ENCODE data around the gene ITGA2B.
"Not testable (repeated sequence)": the region's sequence is repeated elsewhere in the genome, so short reads cannot be mapped to it uniquely, and the experiment has no call there.

ITGA2B gene

DNA sequence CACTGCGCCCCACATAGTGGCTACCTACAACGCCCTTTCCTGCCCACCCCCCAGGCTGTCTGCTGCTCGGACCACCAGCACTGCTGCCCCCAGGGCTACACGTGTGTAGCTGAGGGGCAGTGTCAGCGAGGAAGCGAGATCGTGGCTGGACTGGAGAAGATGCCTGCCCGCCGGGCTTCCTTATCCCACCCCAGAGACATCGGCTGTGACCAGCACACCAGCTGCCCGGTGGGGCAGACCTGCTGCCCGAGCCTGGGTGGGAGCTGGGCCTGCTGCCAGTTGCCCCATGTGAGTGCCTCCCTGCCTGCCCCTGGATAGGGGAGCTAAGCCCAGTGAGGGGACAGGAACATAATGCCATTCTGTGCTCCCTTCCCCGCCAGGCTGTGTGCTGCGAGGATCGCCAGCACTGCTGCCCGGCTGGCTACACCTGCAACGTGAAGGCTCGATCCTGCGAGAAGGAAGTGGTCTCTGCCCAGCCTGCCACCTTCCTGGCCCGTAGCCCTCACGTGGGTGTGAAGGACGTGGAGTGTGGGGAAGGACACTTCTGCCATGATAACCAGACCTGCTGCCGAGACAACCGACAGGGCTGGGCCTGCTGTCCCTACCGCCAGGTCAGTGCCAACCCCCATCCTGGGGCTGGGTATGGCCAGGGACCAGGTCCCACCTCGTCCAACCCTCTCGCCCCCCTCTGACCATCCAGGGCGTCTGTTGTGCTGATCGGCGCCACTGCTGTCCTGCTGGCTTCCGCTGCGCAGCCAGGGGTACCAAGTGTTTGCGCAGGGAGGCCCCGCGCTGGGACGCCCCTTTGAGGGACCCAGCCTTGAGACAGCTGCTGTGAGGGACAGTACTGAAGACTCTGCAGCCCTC lies 37.3 kb downstream of the ITGA2B start:
- DNase-seq (ENCODE audit: low read depth in 2 of 2) = no peak

DNA sequence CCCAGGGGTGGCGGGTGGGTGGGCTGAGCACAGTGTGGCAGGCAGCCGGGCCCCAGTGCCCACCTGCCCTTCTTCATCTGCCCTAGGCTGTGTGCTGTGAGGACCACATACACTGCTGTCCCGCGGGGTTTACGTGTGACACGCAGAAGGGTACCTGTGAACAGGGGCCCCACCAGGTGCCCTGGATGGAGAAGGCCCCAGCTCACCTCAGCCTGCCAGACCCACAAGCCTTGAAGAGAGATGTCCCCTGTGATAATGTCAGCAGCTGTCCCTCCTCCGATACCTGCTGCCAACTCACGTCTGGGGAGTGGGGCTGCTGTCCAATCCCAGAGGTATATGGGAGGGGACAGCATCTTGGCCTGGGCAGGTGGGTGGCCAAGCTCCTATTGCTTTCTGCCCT lies 38.0 kb downstream of the ITGA2B start:
- no peak for DNase-seq (ENCODE audit: low read depth in 2 of 2)

DNA sequence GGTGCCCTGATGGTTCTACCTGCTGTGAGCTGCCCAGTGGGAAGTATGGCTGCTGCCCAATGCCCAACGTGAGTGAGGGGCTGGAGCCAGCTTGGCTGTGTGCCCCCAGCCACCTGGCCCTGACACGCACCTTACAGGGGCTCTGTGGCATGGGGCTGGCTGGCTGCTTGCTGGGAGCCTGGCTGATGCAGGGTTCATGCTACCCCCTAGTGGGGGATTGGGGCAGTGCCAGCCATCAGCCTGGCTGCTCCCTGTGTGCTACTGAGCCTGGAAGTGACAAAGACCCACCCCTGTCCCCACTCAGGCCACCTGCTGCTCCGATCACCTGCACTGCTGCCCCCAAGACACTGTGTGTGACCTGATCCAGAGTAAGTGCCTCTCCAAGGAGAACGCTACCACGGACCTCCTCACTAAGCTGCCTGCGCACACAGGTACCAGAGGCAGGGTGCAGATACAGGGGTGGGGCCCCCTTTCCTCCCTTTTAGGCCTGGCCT lies 38.7 kb downstream of the ITGA2B start:
- DNase-seq (ENCODE audit: low read depth in 2 of 2) = no peak

DNA sequence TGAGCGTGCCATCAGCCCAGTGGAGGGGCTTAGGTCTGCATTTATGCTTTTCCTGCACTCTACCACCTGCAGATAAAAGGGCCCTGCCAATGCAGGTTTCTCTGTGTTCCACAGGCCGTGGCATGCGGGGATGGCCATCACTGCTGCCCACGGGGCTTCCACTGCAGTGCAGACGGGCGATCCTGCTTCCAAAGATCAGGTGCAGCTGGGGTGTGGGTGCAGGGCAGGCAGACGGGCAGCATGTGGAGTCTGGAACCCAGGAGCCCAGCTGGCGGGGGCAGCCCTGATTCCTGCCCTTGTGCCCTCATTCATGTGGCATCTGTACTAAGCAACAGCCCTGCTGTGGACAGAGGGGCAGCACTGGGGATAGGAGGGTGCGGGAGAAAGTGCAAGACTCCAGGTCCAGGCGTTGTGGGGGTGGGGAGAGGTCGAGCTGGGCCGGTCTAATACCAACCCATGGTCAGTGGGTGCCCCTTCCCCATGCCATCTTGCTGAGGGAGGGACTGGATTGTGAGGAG lies 39.8 kb downstream of the ITGA2B start:
- no peak for DNase-seq (ENCODE audit: low read depth in 2 of 2)

DNA sequence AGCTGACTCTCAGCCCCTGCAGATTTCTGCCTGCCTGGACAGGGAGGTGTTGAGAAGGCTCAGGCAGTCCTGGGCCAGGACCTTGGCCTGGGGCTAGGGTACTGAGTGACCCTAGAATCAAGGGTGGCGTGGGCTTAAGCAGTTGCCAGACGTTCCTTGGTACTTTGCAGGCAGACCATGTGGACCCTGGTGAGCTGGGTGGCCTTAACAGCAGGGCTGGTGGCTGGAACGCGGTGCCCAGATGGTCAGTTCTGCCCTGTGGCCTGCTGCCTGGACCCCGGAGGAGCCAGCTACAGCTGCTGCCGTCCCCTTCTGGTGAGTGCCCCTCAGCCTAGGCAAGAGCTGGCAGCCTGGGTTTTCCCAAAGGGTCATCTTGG lies 40.5 kb downstream of the ITGA2B start:
- DNase-seq (ENCODE audit: low read depth in 2 of 2) = no peak

DNA sequence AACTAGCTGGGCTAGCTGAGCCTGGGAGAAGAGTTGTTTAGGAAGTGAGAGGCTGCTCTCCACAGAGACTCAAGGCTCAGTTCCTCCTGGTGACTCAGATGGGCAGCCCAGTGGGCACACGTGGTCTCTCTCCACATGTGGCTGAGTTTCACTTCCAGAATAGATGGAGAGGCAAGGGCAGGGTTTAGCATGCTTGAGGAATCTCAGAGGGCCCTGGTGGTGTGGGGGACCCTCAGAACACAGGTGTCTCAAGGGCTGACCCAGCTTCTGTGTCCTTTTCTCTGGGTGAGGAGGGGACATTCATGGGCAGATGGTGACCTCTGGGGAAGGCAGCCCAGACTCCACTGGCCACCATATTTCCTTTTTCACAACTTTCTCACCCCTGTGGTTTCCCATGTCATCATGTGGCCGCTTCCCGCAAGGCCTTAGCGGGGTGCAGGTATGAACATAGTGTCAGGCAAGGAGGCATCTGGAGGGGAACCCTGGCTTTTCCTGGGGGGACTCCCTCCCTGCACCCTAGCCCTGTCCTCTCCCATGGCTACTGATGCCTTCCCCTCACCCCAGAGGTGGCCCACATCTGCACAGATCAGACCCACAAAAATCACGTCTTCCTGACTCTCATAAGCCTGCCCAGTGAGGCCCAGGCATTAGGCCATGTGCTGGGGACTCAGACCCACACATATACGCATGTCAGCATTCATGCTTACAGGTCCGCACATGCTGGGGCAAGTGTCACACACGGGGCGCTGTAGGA lies 41.0 kb downstream of the ITGA2B start:
- no peak for DNase-seq (ENCODE audit: low read depth in 2 of 2)

DNA sequence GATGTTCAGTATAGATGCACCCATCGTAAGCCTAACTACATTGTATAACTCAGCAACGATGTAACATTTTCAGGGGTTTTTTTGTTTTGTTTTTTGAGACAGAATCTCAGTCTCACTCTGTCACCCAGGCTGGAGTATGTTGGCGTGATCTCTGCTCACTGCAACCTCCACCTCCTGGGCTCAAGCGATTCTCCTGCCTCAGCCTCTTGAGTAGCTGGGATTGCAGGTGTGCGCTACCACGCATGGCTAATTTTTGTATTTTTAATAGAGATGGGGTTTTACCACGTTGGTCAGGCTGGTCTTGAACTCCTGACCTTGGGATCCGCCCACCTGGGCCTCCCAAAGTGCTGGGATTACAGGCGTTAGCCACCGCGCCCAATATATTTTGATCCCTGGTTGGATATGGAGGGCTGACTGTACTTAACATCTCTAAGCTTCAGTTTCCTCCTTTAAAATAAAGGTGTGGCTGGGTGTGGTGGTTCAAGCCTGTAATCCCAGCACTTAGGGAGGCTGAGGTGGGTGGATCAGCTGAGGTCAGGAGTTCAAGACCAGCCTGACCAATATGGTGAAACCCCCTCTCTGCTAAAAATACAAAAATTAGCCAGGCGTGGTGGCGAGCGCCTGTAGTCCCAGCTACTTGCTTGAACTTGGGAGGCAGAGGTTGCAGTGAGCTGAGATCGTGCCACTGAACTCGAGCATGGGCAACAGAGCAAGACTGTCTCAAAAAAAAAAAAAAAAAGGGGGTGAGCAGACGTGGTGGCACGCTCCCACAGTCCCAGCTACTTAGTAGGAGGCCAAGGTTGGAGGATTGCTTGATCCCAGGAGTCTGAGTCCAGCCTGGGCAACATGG lies 42.0 kb downstream of the ITGA2B start:
- not testable (repeated sequence) for DNase-seq (ENCODE audit: low read depth in 2 of 2)

DNA sequence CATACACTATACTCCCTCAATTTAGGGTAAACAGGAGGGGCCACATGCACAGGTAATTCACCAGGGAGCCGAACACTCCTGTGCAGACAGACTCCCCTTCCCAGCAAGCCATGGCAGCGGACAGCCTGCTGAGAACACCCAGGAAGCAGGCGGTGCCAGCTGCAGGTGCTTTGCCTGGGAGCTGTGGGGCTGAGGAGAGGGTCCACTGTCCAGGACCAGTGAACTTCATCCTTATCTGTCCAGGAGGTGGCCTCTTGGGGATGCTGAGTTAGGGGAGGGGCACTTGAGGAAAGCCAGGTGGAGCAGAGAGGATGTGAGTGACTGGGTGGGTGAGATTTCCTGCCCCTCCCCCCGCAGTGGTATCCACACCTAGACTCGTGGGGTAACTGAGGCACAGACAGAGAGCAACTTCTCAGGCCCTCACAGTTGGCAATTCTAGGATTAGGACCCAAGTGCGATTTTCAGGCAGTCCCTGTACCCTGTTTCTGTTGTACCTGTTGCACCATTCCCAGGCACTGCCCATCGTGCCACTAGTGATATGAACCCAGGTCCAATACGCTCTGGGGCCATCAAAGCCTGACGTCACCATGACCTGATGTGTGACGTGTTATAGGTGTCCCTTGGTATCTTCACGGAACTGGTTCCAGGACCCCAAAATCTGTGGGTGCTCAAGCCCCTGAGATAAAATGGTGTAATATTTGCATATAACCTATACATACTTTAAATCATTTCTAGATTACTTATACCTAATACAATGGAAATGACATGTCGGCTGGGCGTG lies 43.2 kb downstream of the ITGA2B start:
- DNase-seq (ENCODE audit: low read depth in 2 of 2) = no peak

DNA sequence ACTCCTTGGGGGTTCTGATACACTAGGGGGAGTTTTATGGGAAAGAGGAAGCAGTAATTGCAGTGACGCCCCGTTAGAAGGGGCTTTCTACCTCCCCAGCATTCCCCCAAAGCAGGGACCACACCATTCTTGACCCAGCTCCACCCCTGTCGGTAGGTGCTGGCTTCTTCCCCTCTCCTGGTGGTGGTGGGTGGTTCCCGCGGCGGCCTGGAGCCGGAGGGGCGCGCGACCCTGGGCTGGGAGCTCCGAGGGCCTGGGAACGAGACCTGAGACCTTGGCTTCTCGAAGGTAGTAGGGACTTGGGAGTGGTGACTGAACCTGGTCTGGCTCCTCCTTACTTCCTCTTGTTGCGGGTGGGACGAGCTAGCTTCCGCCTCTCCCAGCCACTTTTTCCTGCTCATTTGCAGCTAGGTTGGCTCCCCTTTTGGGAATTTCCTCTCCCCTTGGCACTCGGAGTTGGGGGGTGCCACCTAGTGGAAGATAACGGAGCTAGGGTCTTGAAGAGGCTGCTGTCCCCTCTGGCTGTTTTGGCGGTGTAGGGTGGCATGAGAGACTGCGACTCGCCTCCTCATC lies 43.9 kb downstream of the ITGA2B start:
- DNase-seq (ENCODE audit: low read depth in 2 of 2) = peak in 1 of 2 experiments; percentile 32

DNA sequence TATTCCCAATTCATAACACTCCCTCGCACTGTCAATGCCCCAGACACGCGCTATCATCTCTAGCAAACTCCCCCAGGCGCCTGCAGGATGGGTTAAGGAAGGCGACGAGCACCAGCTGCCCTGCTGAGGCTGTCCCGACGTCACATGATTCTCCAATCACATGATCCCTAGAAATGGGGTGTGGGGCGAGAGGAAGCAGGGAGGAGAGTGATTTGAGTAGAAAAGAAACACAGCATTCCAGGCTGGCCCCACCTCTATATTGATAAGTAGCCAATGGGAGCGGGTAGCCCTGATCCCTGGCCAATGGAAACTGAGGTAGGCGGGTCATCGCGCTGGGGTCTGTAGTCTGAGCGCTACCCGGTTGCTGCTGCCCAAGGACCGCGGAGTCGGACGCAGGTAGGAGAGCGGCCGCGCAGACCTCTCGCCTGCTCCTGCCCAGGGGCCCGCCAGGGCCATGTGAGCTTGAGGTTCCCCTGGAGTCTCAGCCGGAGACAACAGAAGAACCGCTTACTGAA lies 44.5 kb downstream of the ITGA2B start, which contains the start of gene GRN:
Gene GRN (plus strand): TSS at position 364 of the 515 bp plus-strand sequence. CDS start 3,863 bp downstream, outside the sequence.
- peak; percentile 98 for DNase-seq (ENCODE audit: low read depth in 2 of 2)

DNA sequence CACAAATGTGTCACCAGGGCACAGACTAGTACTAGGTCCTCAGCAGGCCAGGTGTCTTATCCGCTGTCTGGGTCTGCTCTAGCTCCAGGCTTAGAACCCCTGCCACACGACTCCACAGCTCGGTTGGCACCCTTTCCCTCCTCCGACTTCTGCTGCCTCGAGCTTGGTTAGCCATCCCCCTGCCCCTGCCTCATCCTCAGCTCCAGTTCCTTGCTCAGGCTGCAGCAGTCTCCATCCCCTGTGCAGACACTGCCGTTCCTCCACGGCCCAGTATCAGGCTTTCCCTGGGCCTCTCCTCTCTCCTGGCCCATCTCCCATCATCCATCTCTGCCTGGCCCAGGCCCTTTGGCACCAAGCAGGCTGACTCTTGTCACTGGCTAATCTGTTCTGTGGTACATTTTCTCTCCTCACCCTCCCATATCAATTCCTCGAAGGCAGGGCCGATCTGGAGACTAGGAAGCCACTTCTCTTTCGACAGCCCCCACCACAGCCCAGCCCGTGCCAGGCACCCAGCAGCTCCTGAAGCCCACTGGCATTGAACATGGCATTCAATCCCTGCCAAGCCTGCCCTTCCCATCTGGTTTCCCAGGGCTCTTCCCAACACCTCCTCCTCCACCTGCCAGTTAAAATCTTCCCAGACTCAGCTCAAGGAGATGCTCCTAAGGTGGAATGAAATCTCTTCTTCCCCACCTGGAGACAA lies 45.8 kb downstream of the ITGA2B start:
- no peak for DNase-seq (ENCODE audit: low read depth in 2 of 2)

DNA sequence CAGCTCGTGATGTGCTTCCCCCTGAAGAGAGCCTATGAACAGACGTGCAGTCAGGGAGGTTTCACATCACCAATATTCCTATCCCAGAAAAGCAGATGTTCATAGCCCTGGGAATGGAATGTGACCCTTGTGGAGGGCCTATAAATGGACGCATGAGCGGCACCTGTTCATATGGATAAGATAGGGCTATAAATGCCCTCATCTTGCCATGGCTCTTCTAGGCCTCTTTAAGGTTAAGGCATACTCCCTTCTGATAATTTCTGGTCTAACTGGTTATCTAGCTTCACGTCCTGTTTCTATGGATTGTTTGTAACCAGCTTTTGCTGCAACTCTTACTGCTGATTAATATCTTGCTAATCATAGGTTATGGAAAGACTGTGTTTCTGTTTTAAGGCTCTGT lies 48.9 kb downstream of the ITGA2B start:
- not testable (repeated sequence) for DNase-seq (ENCODE audit: low read depth in 2 of 2)

DNA sequence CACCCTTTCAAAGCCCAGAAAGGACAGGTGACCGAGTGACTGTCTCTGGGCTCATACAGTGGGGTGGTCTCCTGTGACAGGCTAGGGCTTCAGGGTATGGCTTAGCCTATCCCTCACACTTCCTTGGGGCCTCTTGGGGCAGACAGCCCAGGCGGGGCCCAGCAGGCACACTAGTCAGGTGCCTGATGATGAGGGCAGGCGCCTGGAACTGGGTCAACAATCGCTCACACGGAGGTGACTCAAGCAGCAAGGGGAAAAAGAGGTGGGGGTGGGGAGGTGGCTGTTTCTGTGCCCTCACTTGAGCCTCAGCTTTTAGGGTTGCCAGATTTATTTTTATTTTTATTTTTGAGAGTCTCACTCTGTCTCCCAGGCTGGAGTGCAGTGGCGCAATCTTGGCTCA lies 50.7 kb downstream of the ITGA2B start:
- no peak for DNase-seq (ENCODE audit: low read depth in 2 of 2)

DNA sequence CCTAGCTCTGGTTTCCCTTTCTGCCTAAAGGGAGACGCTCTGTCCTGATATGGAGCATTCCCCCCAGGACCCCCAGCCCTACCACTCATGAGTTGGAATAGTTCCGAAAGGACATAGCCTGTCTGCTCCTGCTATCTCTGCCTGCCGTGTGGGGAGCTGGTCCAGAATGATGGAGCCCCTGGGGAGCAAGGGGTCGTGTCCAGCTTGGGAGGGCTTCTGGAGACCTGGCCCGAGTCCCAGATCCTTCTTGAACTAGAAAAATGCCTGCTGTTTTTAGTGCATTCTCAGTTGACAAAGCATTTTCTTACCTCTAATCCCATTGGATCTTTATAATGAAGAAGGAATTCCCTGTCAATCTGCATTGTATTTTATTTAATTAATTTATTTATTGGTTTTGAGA lies 53.5 kb downstream of the ITGA2B start:
- no peak for DNase-seq (ENCODE audit: low read depth in 2 of 2)

DNA sequence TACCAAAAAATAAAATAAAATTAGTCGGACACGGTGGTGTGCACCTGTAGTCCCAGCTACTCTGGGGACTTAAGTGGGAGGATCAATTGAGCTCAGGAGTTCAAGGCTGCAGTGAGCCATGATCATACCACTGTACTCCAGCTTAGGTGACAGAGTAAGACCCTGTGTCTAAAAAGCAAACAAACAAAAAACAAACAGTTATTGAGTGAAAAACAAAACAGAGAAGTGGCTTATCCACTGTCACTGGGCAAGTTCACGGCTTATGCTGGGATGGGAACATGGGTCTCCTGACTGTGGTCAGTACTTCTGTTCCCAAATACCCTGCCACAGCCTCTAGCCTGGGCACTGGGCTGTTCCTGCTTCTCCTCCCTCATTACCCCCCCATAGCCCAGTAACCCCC lies 53.9 kb downstream of the ITGA2B start:
- no peak for DNase-seq (ENCODE audit: low read depth in 2 of 2)

DNA sequence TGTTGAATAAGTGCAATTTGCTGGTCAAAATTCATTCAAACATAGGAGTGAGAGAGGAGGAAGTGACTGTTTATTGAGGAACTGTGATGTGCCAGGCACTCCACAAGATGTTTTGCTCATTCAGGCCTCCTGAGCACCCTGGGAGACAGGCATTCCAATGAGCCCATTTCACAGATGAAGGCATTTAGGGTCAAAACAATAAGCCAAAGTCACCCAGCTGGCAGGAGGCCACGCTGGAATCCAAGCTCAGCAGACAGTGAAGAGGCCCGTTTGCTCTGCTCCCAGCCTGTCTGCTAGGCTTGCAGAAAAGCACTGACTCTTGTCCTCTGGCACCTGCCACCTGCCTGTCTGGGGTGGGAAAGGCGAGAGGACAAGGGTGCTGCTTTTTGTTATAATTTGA lies 54.7 kb downstream of the ITGA2B start:
- DNase-seq (ENCODE audit: low read depth in 2 of 2) = no peak

DNA sequence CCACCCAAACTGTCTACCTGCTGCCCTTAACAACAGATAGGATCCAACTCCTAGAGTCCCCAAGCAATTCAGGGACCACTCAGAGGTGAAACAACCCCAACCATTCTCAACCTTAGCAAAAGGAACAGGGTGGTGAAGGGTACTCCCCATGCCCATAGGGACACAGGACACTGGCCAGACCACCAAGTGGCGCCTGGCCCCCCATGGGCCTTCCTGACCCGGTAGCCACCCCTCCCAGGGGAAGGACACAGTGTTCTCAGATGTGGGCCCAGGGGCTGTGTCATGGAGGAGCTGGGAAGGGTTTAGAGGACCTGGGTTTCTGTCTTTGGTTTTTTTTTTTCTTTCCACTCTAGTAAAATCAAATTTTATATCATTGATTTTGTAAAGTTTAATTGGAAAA lies 55.1 kb downstream of the ITGA2B start:
- DNase-seq (ENCODE audit: low read depth in 2 of 2) = no peak

DNA sequence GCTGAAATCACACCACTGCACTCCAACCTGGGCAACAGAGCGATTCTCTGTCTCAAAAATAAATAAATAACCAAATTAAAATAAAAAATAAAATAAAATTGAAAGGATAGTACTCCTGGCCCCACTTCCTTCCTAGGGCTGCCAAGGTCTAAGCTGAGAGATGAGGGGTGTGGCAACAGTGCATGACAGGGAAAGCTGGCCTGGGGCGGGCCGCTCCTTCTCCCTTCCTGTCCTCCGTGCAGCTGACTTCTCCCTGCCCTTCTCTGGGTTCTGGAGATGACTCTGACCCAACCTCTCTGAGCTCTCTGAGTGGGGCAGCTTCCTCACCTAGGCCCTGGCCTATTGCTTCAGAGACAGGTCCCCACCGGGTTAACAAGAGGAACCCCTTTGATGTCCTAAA lies 56.1 kb downstream of the ITGA2B start:
- no peak for DNase-seq (ENCODE audit: low read depth in 2 of 2)

DNA sequence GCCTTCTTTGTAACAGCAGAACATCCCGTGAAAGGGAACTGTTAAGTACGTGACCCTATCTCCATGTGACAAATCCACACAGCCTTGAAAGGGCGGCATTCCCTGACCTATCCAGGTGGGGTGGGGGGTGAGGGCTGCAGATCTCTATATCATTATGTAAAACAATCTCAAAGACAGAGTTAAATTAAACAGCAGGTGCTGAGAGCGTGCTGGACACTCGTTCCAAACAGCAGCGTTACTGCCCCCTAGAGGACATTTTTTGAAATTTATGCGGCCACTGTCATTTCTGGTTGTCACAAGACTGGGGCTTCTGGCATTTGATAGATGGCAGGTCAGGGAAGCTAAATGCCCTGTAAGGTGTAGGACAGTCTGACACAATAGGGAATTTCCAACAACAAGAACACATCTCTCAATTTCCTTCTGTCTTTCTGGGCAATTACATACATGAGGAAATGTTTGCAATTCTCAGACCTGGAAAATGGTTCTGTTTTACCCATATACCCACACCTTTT lies 58.1 kb downstream of the ITGA2B start:
- no peak for DNase-seq (ENCODE audit: low read depth in 2 of 2)

All from fibroblast of skin of left quadriceps (primary cell).